WTC11 (cell line): ENCODE measurements around the gene SYNC. TPM values are rescaled to one million over a fixed set of nuclear protein-coding genes. Genes with fewer than 3 reads are reported as not detected.

Experiments used
- ATAC-seq: fragments of 200-7000 bp; cut with Tn5 transposase; 2 replicates; pipeline ENCODE4 v1.10.0; 2021; ENCODE audit warnings: mild to moderate bottlenecking, moderate library complexity
- CTCF ChIA-PET: fragments of 300-600 bp; sonication (Branson Sonifier 250); formaldehyde crosslinking; loops from one replicate; lab custom pipeline; 2021; ENCODE audit warnings: antibody characterized with exemption; lab: Charles Lee
- POLR2A ChIA-PET: fragments of 350-600 bp; sonication (Branson Sonifier 250); formaldehyde crosslinking; loops from one replicate; lab custom pipeline; 2021; ENCODE audit warnings: antibody characterized with exemption; lab: Charles Lee
- DNase-seq: peaks from one replicate; pipeline ENCODE4 v3.0.0; 2021; ENCODE audit warnings: low spot score
- H3K27ac Mint-ChIP-seq: 2 replicates; pipeline ENCODE4 v1.8.0; 2021; ENCODE audit warnings: mixed read lengths
- H3K27me3 Mint-ChIP-seq: 2 replicates; pipeline ENCODE4 v1.8.0; 2021; ENCODE audit warnings: low read depth, mild to moderate bottlenecking, moderate library complexity, mixed read lengths
- H3K36me3 Mint-ChIP-seq: 2 replicates; pipeline ENCODE4 v1.8.0; 2021; ENCODE audit warnings: mixed read lengths
- H3K4me1 Mint-ChIP-seq: 2 replicates; pipeline ENCODE4 v1.8.0; 2022; ENCODE audit warnings: mixed read lengths
- H3K4me3 Mint-ChIP-seq: 2 replicates; pipeline ENCODE4 v1.8.0; 2021; ENCODE audit warnings: mild to moderate bottlenecking, moderate library complexity, mixed read lengths
- H3K9me3 Mint-ChIP-seq: 2 replicates; pipeline ENCODE4 v1.8.0; 2021; ENCODE audit warnings: mixed read lengths
- FOXJ3 ChIP-seq: sonication (generic); formaldehyde crosslinking; IDR thresholded peaks from 2 replicates; pipeline ENCODE4 v1.9.0; 2021; ENCODE audit warnings: missing genetic modification reagents, mild to moderate bottlenecking, borderline replicate concordance
- GRHL2 ChIP-seq: fragments of 250-450 bp; sonication (Bioruptor Pico); IDR thresholded peaks from 2 replicates; pipeline ENCODE4 v1.8.0; 2022; ENCODE audit warnings: mild to moderate bottlenecking, moderate library complexity; ENCODE audit not compliant: insufficient replicate concordance, severe bottlenecking
- NFYB ChIP-seq: sonication (generic); formaldehyde crosslinking; conservative IDR thresholded peaks from 2 replicates; pipeline ENCODE4 v1.8.0; 2022; ENCODE audit warnings: low read depth, missing genetic modification reagents
- OVOL2 ChIP-seq: fragments of 250-450 bp; sonication (Bioruptor Pico); IDR thresholded peaks from 2 replicates; pipeline ENCODE4 v1.9.0; 2021; ENCODE audit warnings: mild to moderate bottlenecking, borderline replicate concordance
- PRDM15 ChIP-seq: sonication (generic); formaldehyde crosslinking; IDR thresholded peaks from 2 replicates; pipeline ENCODE4 v1.8.0; 2022; ENCODE audit warnings: missing genetic modification reagents
- SP1 ChIP-seq: sonication (generic); formaldehyde crosslinking; conservative IDR thresholded peaks from 2 replicates; pipeline ENCODE4 v1.8.1; 2022; ENCODE audit warnings: missing genetic modification reagents
- TEAD1 ChIP-seq: sonication (generic); formaldehyde crosslinking; IDR thresholded peaks from 2 replicates; pipeline ENCODE4 v1.8.0; 2022; ENCODE audit warnings: mild to moderate bottlenecking, missing genetic modification reagents
- USF2 ChIP-seq: sonication (generic); formaldehyde crosslinking; IDR thresholded peaks from 2 replicates; pipeline ENCODE4 v1.8.1; 2023; ENCODE audit warnings: mild to moderate bottlenecking, missing genetic modification reagents, moderate library complexity
- ZBTB21 ChIP-seq: sonication (generic); formaldehyde crosslinking; IDR thresholded peaks from 2 replicates; pipeline ENCODE4 v1.8.1; 2023; ENCODE audit warnings: mild to moderate bottlenecking, missing genetic modification reagents, borderline replicate concordance
- ZNF121 ChIP-seq: sonication (generic); formaldehyde crosslinking; IDR thresholded peaks from 2 replicates; pipeline ENCODE4 v1.8.0; 2023; ENCODE audit warnings: missing genetic modification reagents
- ZNF423 ChIP-seq: fragments of 250-450 bp; sonication (Bioruptor Pico); IDR thresholded peaks from 2 replicates; pipeline ENCODE4 v2.1.2; 2022; ENCODE audit warnings: mild to moderate bottlenecking, moderate library complexity
- total RNA-seq: library from RNA; stranded (reverse); gene quantifications from 3 replicates; pipeline ENCODE4 v1.2.3, GENCODE V29; 2021
- TF ChIP-seq, protein P1 (sequence below): sonication (generic); formaldehyde crosslinking; IDR thresholded peaks from 2 replicates; pipeline ENCODE4 v1.8.0; 2023; ENCODE audit warnings: missing genetic modification reagents, mild to moderate bottlenecking, borderline replicate concordance
- TF ChIP-seq, protein P2 (sequence below): sonication (generic); formaldehyde crosslinking; IDR thresholded peaks from 2 replicates; pipeline ENCODE4 v1.8.0; 2022; ENCODE audit warnings: mild to moderate bottlenecking, missing genetic modification reagents

Gene SYNC
- total RNA-seq, 1 experiment from 2014 or later = 0.09 TPM

GRCh38 chr1:32741413-32742198, 39.0 kb upstream of the SYNC start:
- Mint-ChIP-seq H3K27ac (no peak overlapping the region), H3K9me3 (no peaks in the 10 kb centered on the region), H3K4me1 (peaks cover 41% of the 10 kb centered on the region), H3K27me3 (peaks cover 16% of the 10 kb centered on the region), H3K36me3 (0 out of 2 replicates have a peak, but pooled peaks cover 3% of the 10 kb centered on the region), H3K4me3 (peak overlapping the region; percentile 84)
- DNase-seq (no peak), ATAC-seq (peak; percentile 1; the same call in 1 of the 2 replicates)
- ChIA-PET CTCF (interaction anchor here (0.6 to 2.3 kb wide), 6 partner anchors 12 to 411 kb away, joined by 3 to 40 read pairs (median 4); no protein-coding TSS in a partner anchor), POLR2A (interaction anchor here (1.2 to 2.0 kb wide), 3 partner anchors 8 to 14 kb away, joined by 4 to 10 read pairs (median 5); no protein-coding TSS in a partner anchor)
- peak; percentile 89 for TF ChIP-seq ZNF423 (CRISPR knock-in tag)
- TF ChIP-seq, protein P1, sequence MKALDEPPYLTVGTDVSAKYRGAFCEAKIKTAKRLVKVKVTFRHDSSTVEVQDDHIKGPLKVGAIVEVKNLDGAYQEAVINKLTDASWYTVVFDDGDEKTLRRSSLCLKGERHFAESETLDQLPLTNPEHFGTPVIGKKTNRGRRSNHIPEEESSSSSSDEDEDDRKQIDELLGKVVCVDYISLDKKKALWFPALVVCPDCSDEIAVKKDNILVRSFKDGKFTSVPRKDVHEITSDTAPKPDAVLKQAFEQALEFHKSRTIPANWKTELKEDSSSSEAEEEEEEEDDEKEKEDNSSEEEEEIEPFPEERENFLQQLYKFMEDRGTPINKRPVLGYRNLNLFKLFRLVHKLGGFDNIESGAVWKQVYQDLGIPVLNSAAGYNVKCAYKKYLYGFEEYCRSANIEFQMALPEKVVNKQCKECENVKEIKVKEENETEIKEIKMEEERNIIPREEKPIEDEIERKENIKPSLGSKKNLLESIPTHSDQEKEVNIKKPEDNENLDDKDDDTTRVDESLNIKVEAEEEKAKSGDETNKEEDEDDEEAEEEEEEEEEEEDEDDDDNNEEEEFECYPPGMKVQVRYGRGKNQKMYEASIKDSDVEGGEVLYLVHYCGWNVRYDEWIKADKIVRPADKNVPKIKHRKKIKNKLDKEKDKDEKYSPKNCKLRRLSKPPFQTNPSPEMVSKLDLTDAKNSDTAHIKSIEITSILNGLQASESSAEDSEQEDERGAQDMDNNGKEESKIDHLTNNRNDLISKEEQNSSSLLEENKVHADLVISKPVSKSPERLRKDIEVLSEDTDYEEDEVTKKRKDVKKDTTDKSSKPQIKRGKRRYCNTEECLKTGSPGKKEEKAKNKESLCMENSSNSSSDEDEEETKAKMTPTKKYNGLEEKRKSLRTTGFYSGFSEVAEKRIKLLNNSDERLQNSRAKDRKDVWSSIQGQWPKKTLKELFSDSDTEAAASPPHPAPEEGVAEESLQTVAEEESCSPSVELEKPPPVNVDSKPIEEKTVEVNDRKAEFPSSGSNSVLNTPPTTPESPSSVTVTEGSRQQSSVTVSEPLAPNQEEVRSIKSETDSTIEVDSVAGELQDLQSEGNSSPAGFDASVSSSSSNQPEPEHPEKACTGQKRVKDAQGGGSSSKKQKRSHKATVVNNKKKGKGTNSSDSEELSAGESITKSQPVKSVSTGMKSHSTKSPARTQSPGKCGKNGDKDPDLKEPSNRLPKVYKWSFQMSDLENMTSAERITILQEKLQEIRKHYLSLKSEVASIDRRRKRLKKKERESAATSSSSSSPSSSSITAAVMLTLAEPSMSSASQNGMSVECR (CRISPR knock-in tag) = no peak

GRCh38 chr1:32741059-32741412, 38.5 kb upstream of the SYNC start:
- Mint-ChIP-seq H3K4me1 (peaks cover 43% of the 10 kb centered on the region), H3K27ac (no peak overlapping the region), H3K27me3 (peaks cover 17% of the 10 kb centered on the region), H3K36me3 (0 out of 2 replicates have a peak, but pooled peaks cover 3% of the 10 kb centered on the region), H3K9me3 (no peaks in the 10 kb centered on the region), H3K4me3 (peak overlapping the region; percentile 84)
- no peak for ATAC-seq
- POLR2A ChIA-PET = no interaction called here
- peak; percentile 26 for DNase-seq
- TF ChIP-seq FOXJ3 (no peak), OVOL2 (CRISPR knock-in tag) (no peak), ZBTB21 (CRISPR knock-in tag) (no peak)
- CTCF ChIA-PET = no interaction called here

- ChIA-PET POLR2A (interaction anchor here (1.5 kb wide), 2 partner anchors 17 to 36 kb away, joined by 4 to 5 read pairs; no protein-coding TSS in a partner anchor), CTCF (interaction anchor here (0.7 to 7.8 kb wide), 7 partner anchors 10 to 217 kb away, joined by 3 to 72 read pairs (median 4); partner anchors contain the start of gene RBBP4)
- peak overlapping the region; percentile 41; the same call in 1 of the 2 replicates for H3K4me3 Mint-ChIP-seq
- no peaks in the 10 kb centered on the region for H3K36me3 Mint-ChIP-seq
- no peaks in the 10 kb centered on the region for H3K9me3 Mint-ChIP-seq
- H3K4me1 Mint-ChIP-seq = peaks cover 24% of the 10 kb centered on the region
- peak overlapping the region; percentile 95 for H3K27ac Mint-ChIP-seq
- peaks cover 36% of the 10 kb centered on the region for H3K27me3 Mint-ChIP-seq
- peak; percentile 88 for ATAC-seq
- DNase-seq = peak; percentile 63
- TF ChIP-seq, protein P2, sequence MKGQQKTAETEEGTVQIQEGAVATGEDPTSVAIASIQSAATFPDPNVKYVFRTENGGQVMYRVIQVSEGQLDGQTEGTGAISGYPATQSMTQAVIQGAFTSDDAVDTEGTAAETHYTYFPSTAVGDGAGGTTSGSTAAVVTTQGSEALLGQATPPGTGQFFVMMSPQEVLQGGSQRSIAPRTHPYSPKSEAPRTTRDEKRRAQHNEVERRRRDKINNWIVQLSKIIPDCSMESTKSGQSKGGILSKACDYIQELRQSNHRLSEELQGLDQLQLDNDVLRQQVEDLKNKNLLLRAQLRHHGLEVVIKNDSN (CRISPR knock-in tag) = peak; percentile 76; the same call in 1 of the 2 replicates
- TF ChIP-seq SP1 (0 out of 2 replicates have a peak, but pooled peaks have one; percentile 25), ZNF121 (peak; percentile 47; the same call in 1 of the 2 replicates), TEAD1 (CRISPR knock-in tag) (peak; percentile 46; the same call in 1 of the 2 replicates), PRDM15 (CRISPR knock-in tag) (peak; percentile 57), USF2 (CRISPR knock-in tag) (peak; percentile 71), ZNF423 (CRISPR knock-in tag) (peak; percentile 40; the same call in 1 of the 2 replicates), GRHL2 (CRISPR knock-in tag) (no peak), NFYB (no peak)
Observed at GRCh38 chr1:32736812-32737791, 34.5 kb upstream of the SYNC start.
